Naive thymus-derived CD8-positive, alpha-beta T cell (primary cell): Measurements from ENCODE around the gene LRRC46. TPM values are rescaled to one million over a fixed set of nuclear protein-coding genes. Genes with fewer than 3 reads are reported as not detected.

Source experiments
- ATAC-seq, 2 donors: fragments of 150-1000 bp; cut with Tn5 transposase in 1 of 2; sonication (Bioruptor Pico), chemical (Tn5 transposase) in 1 of 2; 1 replicate in 1 of 2; 2 replicates in 1 of 2; pipeline ENCODE4 v1.10.0; 2021; ENCODE audit warnings: mild to moderate bottlenecking in 2 of 2, moderate library complexity in 2 of 2
- POLR2A ChIA-PET: fragments of 350-600 bp; sonication (Branson Sonifier 250); formaldehyde crosslinking; loops from one replicate; lab custom pipeline; 2021; ENCODE audit warnings: antibody characterized with exemption; lab: Charles Lee
- DNase-seq, 10 donors: peaks; one replicate each; pipeline versions ENCODE4 v3.0.0 to v3.0.0-alpha.2; 2020 to 2022
- H3K27ac Mint-ChIP-seq, 10 donors: one replicate each; pipeline ENCODE4 v1.8.0; 2020 to 2022; ENCODE audit warnings: mild to moderate bottlenecking in 10 of 10, mixed read lengths in 10 of 10, moderate library complexity in 4 of 10, inconsistent platforms in 1 of 10
- H3K27me3 Mint-ChIP-seq, 5 donors: one replicate each; pipeline ENCODE4 v1.8.0; 2021 to 2022; ENCODE audit warnings: mixed read lengths in 5 of 5
- H3K36me3 Mint-ChIP-seq, 3 donors: one replicate each; pipeline ENCODE4 v1.8.0; 2020 to 2022; ENCODE audit warnings: mixed read lengths in 3 of 3, mild to moderate bottlenecking in 2 of 3, inconsistent platforms in 1 of 3
- H3K4me1 Mint-ChIP-seq, 4 donors: one replicate each; pipeline ENCODE4 v1.8.0; 2021 to 2022; ENCODE audit warnings: mixed read lengths in 4 of 4
- H3K4me3 Mint-ChIP-seq, 10 donors: one replicate each; pipeline ENCODE4 v1.8.0; 2020 to 2022; ENCODE audit warnings: mild to moderate bottlenecking in 10 of 10, mixed read lengths in 10 of 10, moderate library complexity in 6 of 10, inconsistent platforms in 1 of 10
- H3K9me3 Mint-ChIP-seq, 9 donors: one replicate each; pipeline ENCODE4 v1.8.0; 2020 to 2022; ENCODE audit warnings: mixed read lengths in 9 of 9, mild to moderate bottlenecking in 3 of 9, inconsistent platforms in 1 of 9, moderate library complexity in 1 of 9
- polyA plus RNA-seq, 3 donors: library from polyadenylated mRNA; unstranded; fragments of 300-500 nt; fragmentation: Illumina TruSeq; gene quantifications; one replicate each; pipeline ENCODE4 v1.2.3, GENCODE V29; 2021
- total RNA-seq, 8 experiments: library from RNA in 2 of 8; stranded (reverse) in 2 of 8; gene quantifications; one replicate each; pipeline ENCODE4 v1.2.3 and lab custom pipeline; 2021 to 2026

Gene LRRC46
- total and polyA plus RNA-seq, 5 experiments from 2014 or later: 0.29 to 0.85 (median 0.48) TPM

- Mint-ChIP-seq H3K9me3 (no peaks in the 10 kb centered on the region), H3K36me3 (no peaks in the 10 kb centered on the region), H3K4me1 (peaks cover 22 to 46% (median 37%) of the 10 kb centered on the region in 4 donors), H3K27me3 (no peaks in the 10 kb centered on the region), H3K27ac (peak overlapping the region in 6 of 10 donors; percentile 5 to 87 (median 54)), H3K4me3 (peak overlapping the region in 9 of 10 donors; percentile 10 to 83 (median 61))
- DNase-seq: peak in 7 of 10 donors; percentile 2 to 36 (median 26)
- POLR2A ChIA-PET: interaction anchor here (1.0 to 1.3 kb wide), 3 partner anchors 10 to 54 kb away, joined by 3 to 7 read pairs (median 6); partner anchors contain the start of genes LRRC46, MRPL10 and SP2
- ATAC-seq: peak; percentile 40 to 74
Measured at GRCh38 chr17:47884905-47885730, 53.6 kb downstream of the LRRC46 start.

Other genes starting within 250 kb of the LRRC46 start
- 100 to 1,000 TPM; 217 to 252 TPM for gene KPNB1, start 181.8 kb upstream of the LRRC46 start, total RNA-seq
- 10 to 100 TPM; 22.8 to 32.2 (median 25.7) TPM for gene KPNB1, start 181.8 kb upstream of the LRRC46 start, polyA plus RNA-seq
- gene TBKBP1, start 137.5 kb upstream of the LRRC46 start, total RNA-seq: 1 to 10 TPM; 1.4 to 3.1 TPM
- under 1 TPM in 2 of 3 donors, not detected in 1; 0.07 to 0.59 TPM for gene TBKBP1, start 137.5 kb upstream of the LRRC46 start, polyA plus RNA-seq
- gene TBX21, start 98.4 kb upstream of the LRRC46 start, total RNA-seq: 1 to 10 TPM; 1.6 to 2.1 TPM
- 10 to 100 TPM in 1 of 3 donors, 1 to 10 TPM in 1, under 1 TPM in 1; 0.42 to 27.4 (median 1.3) TPM for gene TBX21, start 98.4 kb upstream of the LRRC46 start, polyA plus RNA-seq
- 10 to 100 TPM; 38.8 to 48.1 TPM for gene OSBPL7, start 9.9 kb upstream of the LRRC46 start, total RNA-seq
- gene OSBPL7, start 9.9 kb upstream of the LRRC46 start, polyA plus RNA-seq: 1 to 10 TPM; 3.6 to 6.8 (median 4.4) TPM
- 10 to 100 TPM; 38.2 to 41.8 TPM for gene MRPL10, start 129 bp upstream of the LRRC46 start, total RNA-seq
- 10 to 100 TPM; 38.3 to 68.5 (median 38.3) TPM for gene MRPL10, start 129 bp upstream of the LRRC46 start, polyA plus RNA-seq
- 10 to 100 TPM; 41.4 to 46.0 TPM for gene SCRN2, start 9.6 kb downstream of the LRRC46 start, total RNA-seq
- gene SCRN2, start 9.6 kb downstream of the LRRC46 start, polyA plus RNA-seq: 10 to 100 TPM; 19.3 to 37.9 (median 21.6) TPM
- under 1 TPM; 0.16 to 0.33 TPM for gene SP6, start 19.5 kb downstream of the LRRC46 start, total RNA-seq
- under 1 TPM in 1 of 3 donors, not detected in 2; 0.13 TPM for gene SP6, start 19.5 kb downstream of the LRRC46 start, polyA plus RNA-seq
- gene SP2, start 64.6 kb downstream of the LRRC46 start, total RNA-seq: 10 to 100 TPM; 31.6 to 31.7 TPM
- gene SP2, start 64.6 kb downstream of the LRRC46 start, polyA plus RNA-seq: 10 to 100 TPM in 1 of 3 donors, 1 to 10 TPM in 2; 4.5 to 13.0 (median 9.6) TPM
- 10 to 100 TPM; 17.2 to 20.8 TPM for gene PNPO, start 109.9 kb downstream of the LRRC46 start, total RNA-seq
- 10 to 100 TPM; 26.0 to 31.8 (median 29.9) TPM for gene PNPO, start 109.9 kb downstream of the LRRC46 start, polyA plus RNA-seq
- gene PRR15L, start 126.2 kb downstream of the LRRC46 start, total RNA-seq: not detected
- gene PRR15L, start 126.2 kb downstream of the LRRC46 start, polyA plus RNA-seq: under 1 TPM; 0.14 to 0.36 (median 0.16) TPM
- gene CDK5RAP3, start 139.4 kb downstream of the LRRC46 start, total RNA-seq: 100 to 1,000 TPM; 352 to 356 TPM
- gene CDK5RAP3, start 139.4 kb downstream of the LRRC46 start, polyA plus RNA-seq: 10 to 100 TPM; 63.6 to 73.0 (median 70.2) TPM
- gene COPZ2, start 206.1 kb downstream of the LRRC46 start, total RNA-seq: 1 to 10 TPM; 1.2 to 2.4 TPM
- 1 to 10 TPM in 2 of 3 donors, under 1 TPM in 1; 0.84 to 7.1 (median 1.6) TPM for gene COPZ2, start 206.1 kb downstream of the LRRC46 start, polyA plus RNA-seq
- 10 to 100 TPM; 45.5 to 50.4 TPM for gene NFE2L1, start 216.7 kb downstream of the LRRC46 start, total RNA-seq
- 10 to 100 TPM in 1 of 3 donors, 1 to 10 TPM in 2; 5.0 to 14.2 (median 7.2) TPM for gene NFE2L1, start 216.7 kb downstream of the LRRC46 start, polyA plus RNA-seq